CD4-positive, alpha-beta memory T cell (primary cell): Measurements from ENCODE around the gene FBXW4. TPM values are rescaled to one million over a fixed set of nuclear protein-coding genes. Genes with fewer than 3 reads are reported as not detected.

Experiments used
- CTCF ChIA-PET: fragments of 350-600 bp; sonication (Branson Sonifier 250); formaldehyde crosslinking; loops from one replicate; lab custom pipeline; 2021; ENCODE audit warnings: inconsistent platforms; ENCODE audit not compliant: partially characterized antibody; lab: Charles Lee
- POLR2A ChIA-PET: fragments of 350-600 bp; sonication (Branson Sonifier 250); formaldehyde crosslinking; loops from one replicate; lab custom pipeline; 2021; ENCODE audit not compliant: partially characterized antibody; lab: Charles Lee
- DNase-seq, 5 donors: peaks; one replicate each; pipeline versions ENCODE4 v3.0.0 to v3.0.0-alpha.2; 2020 to 2022; ENCODE audit warnings: mixed read lengths in 1 of 5
- H3K27ac ChIP-seq: one replicate; pipeline ENCODE4 v1.7.0; 2013; ENCODE audit warnings: low read depth, low read length
- H3K27me3 ChIP-seq: 2 replicates; pipeline ENCODE4 v1.7.0; 2013; ENCODE audit warnings: mild to moderate bottlenecking, low read length, moderate library complexity; ENCODE audit not compliant: insufficient read depth
- H3K36me3 ChIP-seq: 2 replicates; pipeline ENCODE4 v1.7.0; 2013; ENCODE audit warnings: mild to moderate bottlenecking, low read length, moderate library complexity; ENCODE audit not compliant: insufficient read depth
- H3K4me1 ChIP-seq: 2 replicates; pipeline ENCODE4 v1.7.0; 2013; ENCODE audit warnings: mild to moderate bottlenecking, low read length, moderate library complexity; ENCODE audit not compliant: insufficient read depth
- H3K4me3 ChIP-seq, 2 donors: one replicate each; pipeline ENCODE4 v1.7.0; 2013; ENCODE audit warnings: low read length in 2 of 2, mild to moderate bottlenecking in 1 of 2
- H3K9me3 ChIP-seq, 2 donors: one replicate each; pipeline ENCODE4 v1.7.0; 2013; ENCODE audit warnings: low read length in 2 of 2, control low read depth in 1 of 2; ENCODE audit not compliant: control insufficient read depth in 1 of 2
- H3K27ac Mint-ChIP-seq, 7 donors: one replicate each; pipeline ENCODE4 v1.8.0; 2020 to 2021; ENCODE audit warnings: mixed read lengths in 7 of 7, mild to moderate bottlenecking in 6 of 7, inconsistent platforms in 3 of 7, moderate library complexity in 3 of 7
- H3K27me3 Mint-ChIP-seq, 2 donors: one replicate each; pipeline ENCODE4 v1.8.0; 2020 to 2021; ENCODE audit warnings: mixed read lengths in 2 of 2
- H3K36me3 Mint-ChIP-seq, 2 donors: one replicate each; pipeline ENCODE4 v1.8.0; 2020 to 2021; ENCODE audit warnings: mixed read lengths in 2 of 2, inconsistent platforms in 1 of 2, mild to moderate bottlenecking in 1 of 2
- H3K4me1 Mint-ChIP-seq, 4 donors: one replicate each; pipeline ENCODE4 v1.8.0; 2020 to 2021; ENCODE audit warnings: mixed read lengths in 4 of 4, mild to moderate bottlenecking in 1 of 4
- H3K4me3 Mint-ChIP-seq, 8 donors: one replicate each; pipeline ENCODE4 v1.8.0; 2020 to 2021; ENCODE audit warnings: mixed read lengths in 8 of 8, mild to moderate bottlenecking in 7 of 8, moderate library complexity in 6 of 8, inconsistent platforms in 3 of 8
- H3K9me3 Mint-ChIP-seq, 8 donors: one replicate each; pipeline ENCODE4 v1.8.0; 2020 to 2021; ENCODE audit warnings: mixed read lengths in 8 of 8, mild to moderate bottlenecking in 5 of 8, inconsistent platforms in 3 of 8, moderate library complexity in 1 of 8
- intact Hi-C: fragments of 100-400 bp; cut with micrococcal nuclease; formaldehyde crosslinking; loops from one replicate; pipeline ENCODE4 v1.15.1; 2023
- polyA plus RNA-seq, 2 donors: library from polyadenylated mRNA; unstranded; fragments of 300-500 nt; fragmentation: Illumina TruSeq; gene quantifications; one replicate each; pipeline ENCODE4 v1.2.3, GENCODE V29; 2021
- total RNA-seq, 2 experiments: library from RNA; stranded (reverse); gene quantifications; one replicate each; pipeline ENCODE4 v1.2.3, GENCODE V29; 2021

Gene FBXW4
- total and polyA plus RNA-seq, 4 experiments from 2014 or later = 5.1 to 96.6 (median 46.7) TPM

DNA sequence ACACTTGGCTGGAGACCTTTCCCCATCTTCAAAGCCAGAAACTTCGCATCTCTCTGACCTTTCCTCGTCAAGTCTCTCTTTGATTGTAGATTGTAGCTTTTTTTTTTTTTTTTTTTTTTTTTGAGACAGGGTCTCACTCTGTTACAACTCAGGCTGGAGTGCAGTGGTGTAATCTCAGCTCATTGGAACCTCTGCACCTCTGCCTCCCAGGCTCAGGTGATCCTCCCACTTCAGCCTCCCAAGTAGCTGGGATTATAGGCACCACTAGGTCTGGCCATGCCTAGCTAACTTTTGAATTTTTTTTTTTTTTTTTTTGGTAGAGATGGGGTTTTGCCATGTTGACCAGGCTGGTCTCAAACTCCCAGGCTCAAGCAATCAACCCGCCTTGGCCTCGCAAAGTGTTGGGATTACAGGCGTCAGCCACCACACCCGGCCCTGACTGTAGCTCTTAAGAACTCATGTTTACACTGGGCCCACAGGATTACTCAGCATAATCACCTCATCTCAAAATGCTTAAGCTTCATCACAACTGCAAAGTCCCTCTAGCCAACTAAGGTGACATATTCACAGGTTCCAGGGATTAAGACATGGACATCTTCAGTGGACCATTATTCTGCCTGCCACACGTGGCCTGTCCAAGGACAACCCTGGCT is 118.6 kb downstream of the FBXW4 start:
- no peak overlapping the region for H3K4me3 ChIP-seq
- DNase-seq = no peak
- no peak overlapping the region for H3K4me3 Mint-ChIP-seq
- peaks cover 10 to 21% of the 10 kb centered on the region in 2 donors for H3K36me3 Mint-ChIP-seq
- no peaks in the 10 kb centered on the region for H3K9me3 ChIP-seq
- CTCF ChIA-PET = interaction anchor here (0.6 to 4.3 kb wide), 3 partner anchors 109 to 1216 kb away, joined by 4 to 16 read pairs (median 4); no protein-coding TSS in a partner anchor
- H3K36me3 ChIP-seq = peaks cover 17% of the 10 kb centered on the region
- no peaks in the 10 kb centered on the region for H3K27me3 Mint-ChIP-seq
- POLR2A ChIA-PET = interaction anchor here (0.7 to 2.3 kb wide), 2 partner anchors 12 kb away, joined by 4 to 9 read pairs; partner anchors contain the start of genes DPCD and POLL
- H3K9me3 Mint-ChIP-seq = peaks cover 0 to 3% (median 0%) of the 10 kb centered on the region in 8 donors
- no peaks in the 10 kb centered on the region for H3K4me1 Mint-ChIP-seq
- intact Hi-C loops = no loop called here
- H3K27me3 ChIP-seq = no peaks in the 10 kb centered on the region
- H3K27ac Mint-ChIP-seq = no peak overlapping the region
- no peaks in the 10 kb centered on the region for H3K4me1 ChIP-seq
- no peak overlapping the region for H3K27ac ChIP-seq

DNA sequence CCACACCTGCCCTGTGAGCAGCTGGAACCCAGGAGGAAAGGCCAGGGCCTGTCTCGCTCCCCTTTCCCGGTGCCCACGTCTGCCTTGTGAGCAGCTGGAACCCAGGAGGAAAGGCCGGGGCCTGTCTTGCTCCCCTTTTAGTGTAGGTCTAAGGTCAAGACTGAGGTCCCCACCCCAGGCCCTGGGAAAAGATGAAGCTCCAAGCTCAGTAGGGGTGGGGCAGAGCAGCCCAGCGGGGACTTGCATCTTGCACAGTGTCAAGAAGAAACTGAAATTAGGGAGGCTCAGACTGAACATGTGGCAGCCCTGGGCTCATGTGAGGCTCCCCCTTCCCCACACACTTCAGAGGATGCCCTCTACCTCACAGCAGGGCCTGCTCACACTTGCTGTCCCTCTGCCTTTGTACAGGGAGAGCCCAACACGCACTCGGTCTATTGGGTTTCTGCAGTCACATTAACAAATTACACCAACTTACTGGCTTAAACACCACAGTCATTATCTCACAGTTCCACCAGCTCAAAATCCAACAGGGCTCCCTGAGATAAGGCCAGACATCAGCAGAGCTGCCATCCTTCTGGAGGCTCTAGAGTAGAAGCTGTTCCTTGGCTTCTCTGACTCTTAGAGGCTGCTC is 119.3 kb downstream of the FBXW4 start:
- Mint-ChIP-seq H3K36me3 (peaks cover 10 to 19% of the 10 kb centered on the region in 2 donors), H3K4me1 (no peaks in the 10 kb centered on the region), H3K9me3 (peaks cover 0 to 3% (median 0%) of the 10 kb centered on the region in 8 donors), H3K4me3 (no peak overlapping the region), H3K27me3 (no peaks in the 10 kb centered on the region), H3K27ac (peak overlapping the region in 1 of 7 donors; percentile 42)
- ChIA-PET CTCF (interaction anchor here (0.6 to 4.3 kb wide), 3 partner anchors 109 to 1217 kb away, joined by 4 to 16 read pairs (median 4); no protein-coding TSS in a partner anchor), POLR2A (interaction anchor here (0.7 kb wide), 1 partner anchor 12 kb away, joined by 4 read pairs; the partner anchor contains the start of genes DPCD and POLL)
- DNase-seq = no peak
- H3K27ac ChIP-seq = no peak overlapping the region
- H3K4me3 ChIP-seq = no peak overlapping the region
- H3K9me3 ChIP-seq = no peaks in the 10 kb centered on the region
- H3K27me3 ChIP-seq = no peaks in the 10 kb centered on the region
- H3K36me3 ChIP-seq = peaks cover 13% of the 10 kb centered on the region
- peaks cover under 1% of the 10 kb centered on the region for H3K4me1 ChIP-seq
- intact Hi-C loops = no loop called here

DNA sequence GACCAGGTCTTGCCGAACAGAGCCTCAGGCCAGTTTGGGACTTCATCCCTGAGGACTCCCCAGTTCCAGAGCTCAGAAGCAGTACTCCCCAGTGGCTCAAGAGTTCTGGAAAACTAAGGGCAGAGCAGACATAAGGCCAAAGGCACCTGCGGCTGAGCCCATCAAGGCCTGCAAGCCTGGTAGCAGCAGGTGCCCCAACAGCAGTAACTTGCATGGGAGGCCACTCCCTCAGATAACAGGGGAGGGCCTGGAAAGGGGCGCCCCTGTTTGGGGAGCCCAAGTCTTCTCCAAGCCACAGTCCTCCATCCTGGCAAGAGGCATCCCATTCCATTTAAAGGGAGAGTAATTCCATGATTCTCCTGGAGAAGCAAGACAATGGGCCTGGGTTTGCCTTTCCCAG is 119.9 kb downstream of the FBXW4 start:
- H3K9me3 Mint-ChIP-seq = peaks cover 0 to 3% (median 0%) of the 10 kb centered on the region in 8 donors
- no peaks in the 10 kb centered on the region for H3K27me3 Mint-ChIP-seq
- H3K36me3 ChIP-seq = peaks cover 10% of the 10 kb centered on the region
- peaks cover 10 to 17% of the 10 kb centered on the region in 2 donors for H3K36me3 Mint-ChIP-seq
- CTCF ChIA-PET = interaction anchor here (1.3 to 4.3 kb wide), 2 partner anchors 108 to 361 kb away, joined by 4 to 16 read pairs; no protein-coding TSS in a partner anchor
- POLR2A ChIA-PET = no interaction called here
- DNase-seq = no peak
- H3K4me3 ChIP-seq = no peak overlapping the region
- H3K27me3 ChIP-seq = no peaks in the 10 kb centered on the region
- H3K4me3 Mint-ChIP-seq = no peak overlapping the region
- no peaks in the 10 kb centered on the region for H3K9me3 ChIP-seq
- intact Hi-C loops = no loop called here
- no peak overlapping the region for H3K27ac ChIP-seq
- H3K4me1 Mint-ChIP-seq = peaks cover 0 to under 1% (median 0%) of the 10 kb centered on the region in 4 donors
- H3K27ac Mint-ChIP-seq = no peak overlapping the region
- peaks cover 5% of the 10 kb centered on the region for H3K4me1 ChIP-seq

DNA sequence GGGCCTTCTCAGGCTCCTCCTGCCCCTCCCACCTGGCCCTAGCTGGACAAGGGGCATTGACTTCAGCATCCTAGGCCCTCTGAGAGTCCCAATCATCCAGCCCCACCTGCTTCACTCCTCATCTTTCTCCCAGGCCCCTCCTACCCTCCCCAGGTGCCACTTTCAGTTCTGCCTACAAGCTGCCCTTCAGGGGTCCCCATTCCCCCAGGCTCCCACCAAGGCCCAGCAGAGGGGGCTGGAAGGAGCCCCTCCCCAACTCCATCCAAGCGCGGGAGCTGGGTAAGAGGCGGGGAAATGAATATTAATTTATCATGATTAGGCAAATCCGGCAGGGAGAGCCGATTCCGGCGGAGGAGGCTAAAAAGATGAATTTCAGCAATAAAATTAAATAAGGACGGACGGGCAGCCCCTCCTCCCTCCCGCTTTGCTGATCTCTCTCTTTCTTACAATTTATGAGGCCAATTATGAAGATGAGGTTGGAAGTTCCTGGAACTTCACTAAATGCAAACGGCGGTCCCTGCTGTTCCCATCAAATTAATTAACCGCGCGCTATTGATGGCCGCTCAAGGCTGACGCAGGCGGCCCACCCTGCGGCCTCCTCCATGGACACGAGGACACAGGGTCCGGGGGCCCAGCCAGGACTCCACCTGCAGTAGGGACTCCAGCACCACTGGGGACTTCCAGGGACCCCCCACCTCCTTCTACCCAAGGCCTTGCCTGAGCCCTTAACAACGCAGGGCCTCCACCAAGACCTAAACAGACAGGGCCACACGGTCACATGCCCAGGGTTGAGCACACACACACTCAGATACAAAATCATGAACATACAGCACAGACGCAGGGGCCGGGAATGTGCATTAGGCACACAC is 120.9 kb downstream of the FBXW4 start:
- peaks cover 2 to 10% (median 6%) of the 10 kb centered on the region in 4 donors for H3K4me1 Mint-ChIP-seq
- H3K4me3 Mint-ChIP-seq = no peak overlapping the region
- no peak overlapping the region for H3K4me3 ChIP-seq
- H3K9me3 Mint-ChIP-seq = peaks cover 0 to 3% (median 0%) of the 10 kb centered on the region in 8 donors
- intact Hi-C loops = loop anchor here (5.0 kb wide), 1 partner anchor 272 kb away; no protein-coding TSS in a partner anchor
- H3K9me3 ChIP-seq = no peaks in the 10 kb centered on the region
- peaks cover 0 to 7% of the 10 kb centered on the region in 2 donors for H3K27me3 Mint-ChIP-seq
- ChIA-PET CTCF (interaction anchor here (4.3 kb wide), 1 partner anchor 360 kb away, joined by 16 read pairs; no protein-coding TSS in a partner anchor), POLR2A (interaction anchor here (0.8 kb wide), 1 partner anchor 14 kb away, joined by 3 read pairs; no protein-coding TSS in a partner anchor)
- H3K27ac Mint-ChIP-seq = no peak overlapping the region
- no peak for DNase-seq
- H3K36me3 Mint-ChIP-seq = peaks cover 10 to 14% of the 10 kb centered on the region in 2 donors
- H3K4me1 ChIP-seq = peaks cover 14% of the 10 kb centered on the region
- H3K27ac ChIP-seq = no peak overlapping the region
- H3K27me3 ChIP-seq = peaks cover 8% of the 10 kb centered on the region
- H3K36me3 ChIP-seq = peaks cover 2% of the 10 kb centered on the region

DNA sequence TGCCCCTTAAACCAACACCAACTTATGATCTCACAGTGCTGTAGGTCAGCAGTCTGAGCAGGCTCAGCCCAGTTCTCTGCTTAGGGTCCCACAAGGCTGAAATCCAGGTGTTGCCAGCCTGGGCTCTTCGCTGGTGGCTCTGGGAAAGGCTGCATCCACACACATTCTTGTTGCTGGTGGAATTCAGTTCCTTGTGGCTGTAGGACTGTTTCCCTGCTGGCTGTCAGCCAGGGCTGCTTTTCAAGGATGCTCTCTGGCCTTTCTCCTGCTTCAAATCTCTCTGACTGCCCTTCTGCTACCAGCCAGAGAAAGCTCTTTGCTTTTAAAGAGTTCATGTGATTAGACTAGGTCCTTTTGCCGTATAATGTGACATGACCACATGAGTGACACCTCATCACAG is 122.2 kb downstream of the FBXW4 start:
- POLR2A ChIA-PET = no interaction called here
- Mint-ChIP-seq H3K9me3 (peaks cover 0 to 3% (median 0%) of the 10 kb centered on the region in 8 donors), H3K4me1 (peaks cover 2 to 19% (median 6%) of the 10 kb centered on the region in 4 donors), H3K27me3 (peaks cover 6 to 19% of the 10 kb centered on the region in 2 donors), H3K4me3 (no peak overlapping the region), H3K36me3 (peaks cover 3 to 5% of the 10 kb centered on the region in 2 donors), H3K27ac (no peak overlapping the region)
- intact Hi-C loops = loop anchor here (5.0 kb wide), 1 partner anchor 270 kb away; no protein-coding TSS in a partner anchor
- no peak overlapping the region for H3K4me3 ChIP-seq
- H3K27ac ChIP-seq = no peak overlapping the region
- DNase-seq = no peak
- no peaks in the 10 kb centered on the region for H3K36me3 ChIP-seq
- no peaks in the 10 kb centered on the region for H3K9me3 ChIP-seq
- CTCF ChIA-PET = interaction anchor here (4.4 kb wide), 1 partner anchor 359 kb away, joined by 52 read pairs; no protein-coding TSS in a partner anchor
- H3K4me1 ChIP-seq = peaks cover 14% of the 10 kb centered on the region
- peaks cover 13% of the 10 kb centered on the region for H3K27me3 ChIP-seq

DNA sequence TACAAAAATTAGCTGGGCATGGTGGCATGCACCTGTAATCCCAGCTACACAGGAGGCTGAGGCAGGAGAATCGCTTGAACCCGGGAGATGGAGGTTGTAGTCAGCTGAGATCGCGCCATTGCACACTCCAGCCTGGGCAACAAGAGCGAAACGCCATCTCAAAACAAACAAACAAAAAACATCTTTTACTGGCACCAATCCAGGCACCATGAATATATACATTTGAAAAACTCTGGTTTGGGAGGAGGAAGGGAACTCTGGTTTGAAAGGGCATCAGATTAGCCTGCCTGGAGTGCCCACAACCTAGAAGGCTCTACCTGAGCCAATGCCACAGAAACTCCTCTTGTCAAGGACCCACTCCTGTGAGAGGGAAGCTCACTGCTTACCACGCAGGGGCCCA is 122.8 kb downstream of the FBXW4 start:
- H3K9me3 ChIP-seq = no peaks in the 10 kb centered on the region
- no peak for DNase-seq
- no peaks in the 10 kb centered on the region for H3K36me3 ChIP-seq
- peaks cover 15% of the 10 kb centered on the region for H3K4me1 ChIP-seq
- Mint-ChIP-seq H3K36me3 (peaks cover 3 to 4% of the 10 kb centered on the region in 2 donors), H3K27ac (no peak overlapping the region), H3K4me1 (peaks cover 2 to 24% (median 6%) of the 10 kb centered on the region in 4 donors), H3K9me3 (peaks cover 0 to 3% (median 0%) of the 10 kb centered on the region in 8 donors), H3K27me3 (peaks cover 10 to 25% of the 10 kb centered on the region in 2 donors), H3K4me3 (no peak overlapping the region)
- H3K27me3 ChIP-seq = peaks cover 13% of the 10 kb centered on the region
- POLR2A ChIA-PET = no interaction called here
- H3K4me3 ChIP-seq = no peak overlapping the region
- intact Hi-C loops = loop anchor here (5.0 kb wide), 1 partner anchor 270 kb away; no protein-coding TSS in a partner anchor
- CTCF ChIA-PET = interaction anchor here (1.4 to 4.4 kb wide), 7 partner anchors 9 to 361 kb away, joined by 4 to 52 read pairs (median 9); partner anchors contain the start of genes DPCD and POLL
- H3K27ac ChIP-seq = no peak overlapping the region
